ENCODE results near the gene UNK.
"Not testable (repeated sequence)": the region's sequence is repeated elsewhere in the genome, so short reads cannot be mapped to it uniquely, and the experiment has no call there.

The UNK gene

DNA sequence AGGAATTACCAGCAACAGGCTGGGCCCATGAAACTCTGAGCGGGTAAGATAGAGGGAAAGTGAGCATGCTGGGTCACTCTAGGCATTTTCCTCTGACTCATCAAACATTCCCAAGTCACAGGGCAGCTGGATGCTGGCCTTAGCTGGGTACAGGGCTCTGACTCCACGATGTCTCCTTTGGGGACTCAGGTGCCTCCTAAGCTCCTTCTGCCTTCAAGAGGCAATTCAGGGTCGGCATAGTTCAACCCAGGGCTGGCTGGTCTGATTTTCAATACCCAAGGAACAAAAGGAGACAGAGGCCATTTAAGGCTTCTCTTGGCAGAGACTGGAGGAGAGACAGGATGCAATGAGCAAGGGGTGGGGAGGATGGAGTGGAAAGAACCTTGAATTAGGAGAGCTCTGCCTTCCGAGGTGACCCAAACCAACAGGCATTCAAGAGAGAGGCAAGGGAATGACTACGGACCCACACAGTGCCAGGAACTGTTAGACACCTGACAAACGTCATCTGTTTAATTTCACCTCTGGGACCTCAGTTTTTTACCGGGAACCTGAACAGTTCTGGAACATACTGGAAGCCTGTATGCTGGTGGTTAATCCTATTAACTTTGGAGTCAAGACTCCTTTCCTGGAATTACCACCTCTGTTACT is 69.6 kb downstream of the UNK start:
- H3K27ac ChIP-seq: peak overlapping the region; percentile 92
- peak; percentile 60 for DNase-seq (ENCODE audit: low spot score)
- CTCF ChIA-PET: interaction anchor here (0.5 to 2.4 kb wide), 6 partner anchors 9 to 543 kb away, joined by 3 to 12 read pairs (median 3); no protein-coding TSS in a partner anchor
- POLR2A ChIA-PET (ENCODE audit: low non-redundant PET): interaction anchor here (2.1 kb wide), 1 partner anchor 9 kb away, joined by 11 read pairs; the partner anchor contains the start of gene UNC13D
- TF ChIP-seq, protein P1, sequence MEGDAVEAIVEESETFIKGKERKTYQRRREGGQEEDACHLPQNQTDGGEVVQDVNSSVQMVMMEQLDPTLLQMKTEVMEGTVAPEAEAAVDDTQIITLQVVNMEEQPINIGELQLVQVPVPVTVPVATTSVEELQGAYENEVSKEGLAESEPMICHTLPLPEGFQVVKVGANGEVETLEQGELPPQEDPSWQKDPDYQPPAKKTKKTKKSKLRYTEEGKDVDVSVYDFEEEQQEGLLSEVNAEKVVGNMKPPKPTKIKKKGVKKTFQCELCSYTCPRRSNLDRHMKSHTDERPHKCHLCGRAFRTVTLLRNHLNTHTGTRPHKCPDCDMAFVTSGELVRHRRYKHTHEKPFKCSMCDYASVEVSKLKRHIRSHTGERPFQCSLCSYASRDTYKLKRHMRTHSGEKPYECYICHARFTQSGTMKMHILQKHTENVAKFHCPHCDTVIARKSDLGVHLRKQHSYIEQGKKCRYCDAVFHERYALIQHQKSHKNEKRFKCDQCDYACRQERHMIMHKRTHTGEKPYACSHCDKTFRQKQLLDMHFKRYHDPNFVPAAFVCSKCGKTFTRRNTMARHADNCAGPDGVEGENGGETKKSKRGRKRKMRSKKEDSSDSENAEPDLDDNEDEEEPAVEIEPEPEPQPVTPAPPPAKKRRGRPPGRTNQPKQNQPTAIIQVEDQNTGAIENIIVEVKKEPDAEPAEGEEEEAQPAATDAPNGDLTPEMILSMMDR (conservative IDR thresholded peaks at IDR 0.05; ENCODE audit: low read depth): no peak

DNA sequence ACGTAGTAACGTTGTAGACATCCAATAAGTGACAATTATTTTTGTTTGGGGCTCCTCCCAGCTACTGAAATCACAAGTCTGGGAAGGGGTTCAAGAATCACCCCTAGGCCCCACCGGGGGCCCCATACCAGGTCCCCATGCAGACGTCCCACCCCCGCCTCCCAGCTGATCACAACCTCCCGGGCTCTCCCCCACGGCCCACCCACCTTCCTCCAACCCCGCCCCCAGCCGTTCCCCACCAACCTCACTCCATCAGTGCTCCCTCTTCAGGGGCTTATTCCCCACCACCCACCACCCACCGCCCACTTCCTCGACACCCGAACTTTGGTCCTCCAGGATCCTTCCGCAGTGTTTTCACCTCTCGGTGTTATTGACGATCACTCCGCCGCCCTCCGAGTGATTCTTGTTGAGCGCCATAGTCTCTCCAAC is 70.3 kb downstream of the UNK start:
- peak; percentile 25 for DNase-seq (ENCODE audit: low spot score)
- peak overlapping the region; percentile 92 for H3K27ac ChIP-seq
- ChIA-PET POLR2A (ENCODE audit: low non-redundant PET) (interaction anchor here (0.5 to 2.1 kb wide), 7 partner anchors 10 to 86 kb away, joined by 3 to 11 read pairs (median 4); partner anchors contain the start of genes FBF1, TRIM47 and UNC13D), CTCF (interaction anchor here (0.5 to 2.4 kb wide), 5 partner anchors 10 to 192 kb away, joined by 3 to 14 read pairs (median 4); partner anchors contain the start of gene TRIM65)
- TF ChIP-seq, protein P1 (conservative IDR thresholded peaks at IDR 0.05; ENCODE audit: low read depth): no peak

DNA sequence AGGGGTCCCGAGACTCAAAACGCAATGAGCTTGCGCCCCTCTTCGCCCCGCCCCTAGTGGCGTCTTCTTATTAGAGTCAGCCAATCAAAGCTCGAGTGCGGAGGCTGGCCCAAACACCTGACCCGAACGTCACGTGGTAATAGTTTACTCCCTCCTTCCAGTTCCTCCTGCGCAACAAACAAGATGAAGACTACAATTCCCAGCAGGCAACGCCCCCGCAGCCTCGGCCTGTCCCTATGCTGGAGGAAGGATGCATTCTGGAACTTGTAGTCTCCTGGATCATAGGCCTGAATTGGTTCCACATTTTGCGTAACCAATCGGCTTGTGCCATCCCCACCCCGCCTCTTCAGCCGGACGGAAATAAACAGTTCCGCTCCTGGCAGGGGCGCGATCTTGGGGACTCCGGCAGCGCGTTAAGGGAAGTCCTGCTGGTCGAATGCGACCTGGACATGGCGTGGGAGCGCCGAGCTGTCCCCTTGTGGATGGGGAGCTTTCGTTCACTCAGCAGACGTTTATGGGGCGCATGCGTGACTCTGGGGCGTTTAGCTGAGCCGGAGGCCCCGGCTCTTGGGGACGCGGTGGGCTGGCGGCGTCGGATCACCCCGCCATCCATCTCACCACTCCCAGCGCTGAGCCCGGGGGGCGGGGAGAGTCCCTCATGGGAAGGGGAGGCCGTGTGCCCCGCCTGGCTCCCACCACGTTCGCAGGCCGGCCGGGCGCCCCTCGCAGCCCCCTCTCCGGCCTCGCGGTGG is 70.9 kb downstream of the UNK start, which contains the start of gene WBP2:
WBP2 (minus strand) TSS at position 26 of the 752 bp plus-strand sequence. CDS start 38 bp downstream, outside the sequence.
- POLR2A ChIA-PET (ENCODE audit: low non-redundant PET): interaction anchor here (0.5 to 2.1 kb wide), 8 partner anchors 10 to 85 kb away, joined by 3 to 11 read pairs (median 4); partner anchors contain the start of genes FBF1, TRIM47 and UNC13D
- peak; percentile 100 for DNase-seq (ENCODE audit: low spot score)
- TF ChIP-seq, protein P1 (conservative IDR thresholded peaks at IDR 0.05; ENCODE audit: low read depth): peak; percentile 78
- H3K27ac ChIP-seq: peak within 1 kb of the TSS; percentile 92
- CTCF ChIA-PET: interaction anchor here (0.5 to 2.4 kb wide), 10 partner anchors 10 to 290 kb away, joined by 3 to 14 read pairs (median 3); partner anchors contain the start of gene TRIM65

DNA sequence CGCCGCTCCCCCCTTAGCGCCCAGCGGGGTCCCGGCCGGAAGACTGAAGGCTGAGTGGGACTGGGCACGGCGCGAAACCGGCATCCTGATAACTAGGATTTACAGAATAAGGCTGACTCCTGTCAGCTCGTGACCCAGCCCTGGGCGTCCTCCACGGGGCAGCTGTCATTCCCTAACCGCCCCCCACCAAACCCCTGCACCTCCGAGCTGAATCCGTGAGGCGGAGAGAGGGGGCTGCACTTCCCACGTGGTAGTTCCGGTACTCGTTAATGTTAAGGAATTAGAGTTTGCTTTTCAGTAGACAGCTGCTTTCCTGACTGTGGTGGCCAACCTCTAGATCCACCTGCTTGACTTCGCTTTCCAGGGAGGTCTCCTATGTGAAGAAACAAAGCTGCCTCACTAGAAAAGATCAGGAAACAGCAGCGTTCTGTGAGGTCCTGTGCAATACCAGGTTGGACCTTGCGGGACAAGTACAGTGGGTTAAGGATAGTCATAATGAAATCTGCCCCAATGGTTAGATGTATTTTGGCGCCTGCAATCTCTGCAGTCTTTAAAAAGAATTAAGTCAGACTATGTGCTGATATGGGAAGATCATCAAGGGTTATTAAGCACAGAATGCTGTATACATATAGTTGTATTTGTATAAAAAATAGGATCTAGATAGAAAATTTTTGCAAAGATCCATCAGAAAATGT is 71.6 kb downstream of the UNK start:
- ChIA-PET CTCF (interaction anchor here (0.6 to 1.6 kb wide), 11 partner anchors 10 to 355 kb away, joined by 3 to 14 read pairs (median 3); partner anchors contain the start of genes SMIM5 and TRIM65), POLR2A (ENCODE audit: low non-redundant PET) (interaction anchor here (0.6 to 2.1 kb wide), 7 partner anchors 11 to 73 kb away, joined by 3 to 11 read pairs (median 4); partner anchors contain the start of gene UNC13D)
- peak overlapping the region; percentile 92 for H3K27ac ChIP-seq
- DNase-seq (ENCODE audit: low spot score): peak; percentile 26
- TF ChIP-seq, protein P1 (conservative IDR thresholded peaks at IDR 0.05; ENCODE audit: low read depth): peak; percentile 31

DNA sequence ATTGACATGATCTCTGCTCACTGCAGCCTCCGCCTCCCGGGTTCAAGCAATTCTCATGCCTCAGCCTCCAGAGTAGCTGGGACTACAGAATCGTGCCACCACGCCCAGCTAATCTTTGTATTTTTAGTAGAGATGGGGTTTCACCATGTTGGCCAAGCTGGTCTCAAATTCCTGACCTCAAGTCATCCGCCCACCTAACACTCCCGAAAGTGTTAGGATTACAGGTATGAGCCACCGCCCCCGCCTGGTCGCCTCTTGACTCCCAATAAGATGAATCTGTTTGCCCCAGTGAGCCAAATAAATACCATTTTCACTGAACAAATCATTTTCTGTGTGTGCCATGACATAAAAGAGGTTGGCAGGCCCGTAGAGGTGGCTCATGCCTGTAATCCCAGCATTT is 74.8 kb downstream of the UNK start:
- H3K27ac ChIP-seq: peak overlapping the region; percentile 92
- DNase-seq (ENCODE audit: low spot score); POLR2A ChIA-PET (ENCODE audit: low non-redundant PET): not testable (repeated sequence)
- CTCF ChIA-PET: interaction anchor here (0.8 kb wide), 1 partner anchor 19 kb away, joined by 4 read pairs; the partner anchor contains the start of gene TRIM47

DNA sequence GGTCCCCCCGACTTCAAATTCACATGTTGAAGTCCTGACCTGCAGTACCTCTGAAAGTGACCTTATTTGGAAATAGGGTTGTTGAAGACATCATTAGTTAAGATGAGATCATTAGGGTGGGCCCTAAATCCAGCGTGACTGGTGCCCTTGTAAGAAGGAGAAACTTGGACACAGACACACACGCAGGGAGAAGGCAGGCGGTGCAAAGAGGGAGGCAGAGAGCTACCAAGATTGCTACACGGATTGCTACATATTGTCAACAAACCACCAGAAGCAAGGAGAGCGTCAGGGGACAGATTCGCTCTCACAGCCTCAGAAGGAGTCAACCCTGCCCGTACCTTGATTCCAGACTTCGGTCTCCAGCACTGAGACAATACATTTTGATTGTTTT is 77.3 kb downstream of the UNK start:
- DNase-seq (ENCODE audit: low spot score): no peak
- peak overlapping the region; percentile 83 for H3K27ac ChIP-seq
- POLR2A ChIA-PET (ENCODE audit: low non-redundant PET): interaction anchor here (0.5 kb wide), 1 partner anchor 47 kb away, joined by 5 read pairs; no protein-coding TSS in a partner anchor
- CTCF ChIA-PET: interaction anchor here (0.5 to 1.2 kb wide), 4 partner anchors 11 to 22 kb away, joined by 3 to 4 read pairs (median 4); no protein-coding TSS in a partner anchor
- TF ChIP-seq, protein P1 (conservative IDR thresholded peaks at IDR 0.05; ENCODE audit: low read depth): no peak

Measured in RWPE1 (cell line).